ENCODE data around the gene PCDHGA12.

Gene PCDHGA12

GRCh38 chr5:141399555-141400258 is 30.6 kb upstream of the PCDHGA12 start:
- no peaks in the 10 kb centered on the region for H3K4me1 ChIP-seq (ENCODE audit: control insufficient read depth, insufficient read depth, low read length)
- H3K4me3 ChIP-seq (ENCODE audit: low read depth, low read length) = no peak overlapping the region
- CTCF ChIA-PET = interaction anchor here (1.0 to 1.5 kb wide), 3 partner anchors 22 to 165 kb away, joined by 3 to 4 read pairs (median 3); partner anchors contain the start of gene PCDHGA11
- H3K36me3 ChIP-seq (ENCODE audit: control insufficient read depth in 2 of 2, insufficient read depth in 1 of 2, low read length in 2 of 2) = no peaks in the 10 kb centered on the region
- no peaks in the 10 kb centered on the region; the same call in 1 of the 2 replicates for H3K9me3 ChIP-seq (ENCODE audit: control insufficient read depth, insufficient read depth, low read depth, low read length)
- TF ChIP-seq FEZF1 (tag by site-specific recombination; IDR thresholded peaks at IDR 0.05) (no peak), ZBTB10 (tag by site-specific recombination; IDR thresholded peaks at IDR 0.05) (no peak), ZNF560 (tag by site-specific recombination; IDR thresholded peaks at IDR 0.05; ENCODE audit: borderline replicate concordance) (no peak), ZSCAN23 (tag by site-specific recombination; IDR thresholded peaks at IDR 0.05) (no peak), TRIM28 (IDR thresholded peaks at IDR 0.05; ENCODE audit: borderline replicate concordance, low read length) (no peak), ZNF148 (tag by site-specific recombination; IDR thresholded peaks at IDR 0.05; ENCODE audit: borderline replicate concordance) (no peak), MEIS1 (CRISPR knock-in tag; IDR thresholded peaks at IDR 0.05; ENCODE audit: borderline replicate concordance) (no peak), ZNF10 (tag by site-specific recombination; IDR thresholded peaks at IDR 0.05) (no peak), ZBTB21 (tag by site-specific recombination; IDR thresholded peaks at IDR 0.05) (no peak), ZNF571 (tag by site-specific recombination; IDR thresholded peaks at IDR 0.05) (no peak)
- H3K27ac ChIP-seq (ENCODE audit: extremely low read depth, low read depth, low read length) = no peak overlapping the region
- POLR2A ChIA-PET = no interaction called here

GRCh38 chr5:141402553-141403243 is 27.6 kb upstream of the PCDHGA12 start, which contains the start of gene PCDHGA9:
Gene PCDHGA9, plus strand, starts transcription at chr5:141402778. Its CDS starts 175 bp downstream, at chr5:141402953.
- Histone ChIP-seq H3K4me1 (ENCODE audit: control insufficient read depth, insufficient read depth, low read length) (no peaks in the 10 kb centered on the region), H3K4me3 (ENCODE audit: low read depth, low read length) (no peak within 1 kb of the TSS), H3K9me3 (ENCODE audit: control insufficient read depth, insufficient read depth, low read depth, low read length) (no peaks in the 10 kb centered on the region; the same call in 1 of the 2 replicates), H3K36me3 (ENCODE audit: control insufficient read depth in 2 of 2, insufficient read depth in 1 of 2, low read length in 2 of 2) (no peaks in the 10 kb centered on the region), H3K27ac (ENCODE audit: extremely low read depth, low read depth, low read length) (no peak within 1 kb of the TSS)
- TF ChIP-seq ZNF350 (tag by site-specific recombination; IDR thresholded peaks at IDR 0.05) = no peak
- no peak for TF ChIP-seq OVOL3 (tag by site-specific recombination; IDR thresholded peaks at IDR 0.05)
- TF ChIP-seq ZNF138 (tag by site-specific recombination; IDR thresholded peaks at IDR 0.05; ENCODE audit: borderline replicate concordance) = no peak
- no peak for TF ChIP-seq ELK4 (IDR thresholded peaks at IDR 0.05; ENCODE audit: borderline replicate concordance, low read depth, low read length)
- TF ChIP-seq ZNF837 (tag by site-specific recombination; IDR thresholded peaks at IDR 0.05) = no peak
- no peak for TF ChIP-seq BCL11B (tag by site-specific recombination; IDR thresholded peaks at IDR 0.05; ENCODE audit: low read depth)
- no peak for TF ChIP-seq ZNF184 (tag by site-specific recombination; IDR thresholded peaks at IDR 0.05)
- ChIA-PET CTCF (interaction anchor here (0.8 kb wide), 2 partner anchors 20 to 155 kb away, joined by 3 to 4 read pairs; partner anchors contain the start of gene PCDHGA7), POLR2A (no interaction called here)

Data from HEK293 (cell line).